AG04449 (cell line): ENCODE data around the gene DCLK2.

Experiments used
- CTCF ChIA-PET: fragments of 350-600 bp; formaldehyde crosslinking; extraction: SDS; loops from one replicate; lab custom pipeline; 2021; ENCODE audit warnings: antibody characterized with exemption; lab: Yijun Ruan, JAX
- POLR2A ChIA-PET: fragments of 400-600, 350-600 bp; formaldehyde crosslinking; extraction: SDS; loops from one replicate; lab custom pipeline; 2020; ENCODE audit warnings: antibody characterized with exemption, inconsistent platforms; lab: Yijun Ruan, JAX
- DNase-seq: peaks from one replicate; pipeline ENCODE4 v3.0.0-alpha.2; 2010; ENCODE audit warnings: low read depth, low spot score
- H3K4me3 ChIP-seq: 2 replicates; pipeline ENCODE4 v1.5.1; 2011; ENCODE audit warnings: low read depth, mild to moderate bottlenecking, control low read depth, low read length
- TF ChIP-seq, protein P1 (sequence below): IDR thresholded peaks from one replicate; pipeline ENCODE4 v1.5.1; 2011; ENCODE audit warnings: mild to moderate bottlenecking, moderate library complexity, low read length, control low read depth, inconsistent platforms; ENCODE audit not compliant: insufficient read depth; ENCODE audit errors: missing control alignments

The DCLK2 gene

DNA sequence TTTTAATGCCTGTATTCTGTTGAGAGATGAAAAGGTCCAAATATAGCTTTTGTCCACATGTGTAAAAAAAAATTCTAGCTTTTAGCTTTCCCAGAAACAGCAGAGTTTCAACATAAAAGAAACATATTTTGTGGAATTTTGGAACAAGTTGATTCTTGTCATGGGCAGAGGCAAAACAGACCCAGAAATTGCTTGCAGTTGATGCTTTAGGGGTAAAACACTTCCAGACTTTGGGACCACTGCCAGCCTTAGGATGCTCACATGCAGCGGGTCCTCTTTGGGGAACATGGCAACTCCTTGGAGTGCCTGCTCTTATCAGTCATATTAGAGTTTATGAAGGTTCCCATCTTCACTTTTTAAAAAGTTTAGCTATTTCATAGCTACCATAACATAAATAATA is 30.4 kb downstream of the DCLK2 start:
- POLR2A ChIA-PET, result interaction anchor here (0.8 kb wide), 1 partner anchor 42 kb away, joined by 3 read pairs; no protein-coding TSS in a partner anchor
- no peak overlapping the region for H3K4me3 ChIP-seq
- no peak for DNase-seq
- CTCF ChIA-PET, result no interaction called here
- TF ChIP-seq, protein P1, sequence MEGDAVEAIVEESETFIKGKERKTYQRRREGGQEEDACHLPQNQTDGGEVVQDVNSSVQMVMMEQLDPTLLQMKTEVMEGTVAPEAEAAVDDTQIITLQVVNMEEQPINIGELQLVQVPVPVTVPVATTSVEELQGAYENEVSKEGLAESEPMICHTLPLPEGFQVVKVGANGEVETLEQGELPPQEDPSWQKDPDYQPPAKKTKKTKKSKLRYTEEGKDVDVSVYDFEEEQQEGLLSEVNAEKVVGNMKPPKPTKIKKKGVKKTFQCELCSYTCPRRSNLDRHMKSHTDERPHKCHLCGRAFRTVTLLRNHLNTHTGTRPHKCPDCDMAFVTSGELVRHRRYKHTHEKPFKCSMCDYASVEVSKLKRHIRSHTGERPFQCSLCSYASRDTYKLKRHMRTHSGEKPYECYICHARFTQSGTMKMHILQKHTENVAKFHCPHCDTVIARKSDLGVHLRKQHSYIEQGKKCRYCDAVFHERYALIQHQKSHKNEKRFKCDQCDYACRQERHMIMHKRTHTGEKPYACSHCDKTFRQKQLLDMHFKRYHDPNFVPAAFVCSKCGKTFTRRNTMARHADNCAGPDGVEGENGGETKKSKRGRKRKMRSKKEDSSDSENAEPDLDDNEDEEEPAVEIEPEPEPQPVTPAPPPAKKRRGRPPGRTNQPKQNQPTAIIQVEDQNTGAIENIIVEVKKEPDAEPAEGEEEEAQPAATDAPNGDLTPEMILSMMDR, result no peak

DNA sequence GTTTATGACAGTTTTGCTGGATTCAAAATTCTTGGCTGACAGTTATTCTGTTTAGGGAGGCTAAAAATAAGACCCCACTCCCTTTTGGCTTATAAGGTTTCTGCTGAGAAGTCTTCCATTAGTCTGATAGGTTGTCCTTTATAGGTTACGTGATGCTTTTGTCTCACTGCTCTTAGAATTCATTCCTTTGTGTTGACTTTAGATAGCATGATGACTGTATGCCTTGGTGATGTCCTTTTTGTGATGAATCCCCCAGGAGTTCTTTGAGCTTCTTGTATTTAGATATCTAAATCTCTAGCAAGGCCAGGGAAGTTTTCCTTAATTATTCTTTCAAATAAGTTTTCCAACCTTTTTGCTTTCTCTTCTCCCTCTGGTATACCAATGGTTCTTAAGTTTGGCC is 36.4 kb downstream of the DCLK2 start:
- ChIA-PET CTCF (interaction anchor here (1.4 kb wide), 1 partner anchor 127 kb away, joined by 5 read pairs; no protein-coding TSS in a partner anchor), POLR2A (no interaction called here)
- TF ChIP-seq, protein P1, result no peak
- no peak overlapping the region for H3K4me3 ChIP-seq
- DNase-seq, result no peak

DNA sequence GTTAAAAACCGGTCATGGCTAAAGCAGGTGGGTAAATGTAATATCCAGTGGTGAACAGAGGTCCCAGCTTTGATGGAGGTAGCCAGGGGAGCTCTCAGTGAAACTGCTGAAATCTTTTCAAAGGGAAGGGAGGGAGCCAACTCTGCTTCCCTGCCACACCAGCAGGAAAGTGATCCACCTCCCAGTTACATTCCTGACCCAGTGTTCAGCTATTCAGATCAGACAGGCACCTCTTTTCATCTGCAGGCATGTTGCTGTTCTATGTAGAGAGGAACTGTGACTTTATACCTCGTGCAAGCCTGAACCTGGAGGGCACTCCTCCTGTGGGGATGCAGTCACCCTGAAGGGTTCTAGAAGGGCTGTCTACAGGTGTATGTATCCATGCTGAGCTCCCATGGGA is 37.6 kb downstream of the DCLK2 start:
- H3K4me3 ChIP-seq, result no peak overlapping the region
- ChIA-PET CTCF (no interaction called here), POLR2A (no interaction called here)
- DNase-seq, result no peak
- TF ChIP-seq, protein P1, result no peak

DNA sequence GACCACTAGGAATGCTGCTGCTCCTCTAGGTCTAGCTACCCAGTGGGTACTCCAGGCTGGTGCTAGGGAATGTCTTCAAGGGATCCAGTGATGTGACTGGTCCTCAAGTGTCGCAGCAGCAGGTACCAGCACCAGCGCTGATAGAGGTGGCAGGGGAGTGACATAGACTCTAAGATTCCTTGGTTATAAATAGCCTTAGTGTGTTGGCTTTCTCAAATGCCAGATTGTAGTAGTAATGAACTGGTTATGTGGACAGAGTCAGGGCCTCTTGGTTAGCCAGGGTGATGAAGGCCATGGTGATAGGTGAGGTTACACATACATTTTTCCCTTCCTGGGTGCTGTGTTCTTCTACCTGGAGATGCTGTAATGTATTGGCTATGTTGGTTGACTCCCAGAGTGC is 38.3 kb downstream of the DCLK2 start:
- CTCF ChIA-PET, result no interaction called here
- TF ChIP-seq, protein P1, result no peak
- DNase-seq, result no peak
- no peak overlapping the region for H3K4me3 ChIP-seq
- POLR2A ChIA-PET, result no interaction called here

DNA sequence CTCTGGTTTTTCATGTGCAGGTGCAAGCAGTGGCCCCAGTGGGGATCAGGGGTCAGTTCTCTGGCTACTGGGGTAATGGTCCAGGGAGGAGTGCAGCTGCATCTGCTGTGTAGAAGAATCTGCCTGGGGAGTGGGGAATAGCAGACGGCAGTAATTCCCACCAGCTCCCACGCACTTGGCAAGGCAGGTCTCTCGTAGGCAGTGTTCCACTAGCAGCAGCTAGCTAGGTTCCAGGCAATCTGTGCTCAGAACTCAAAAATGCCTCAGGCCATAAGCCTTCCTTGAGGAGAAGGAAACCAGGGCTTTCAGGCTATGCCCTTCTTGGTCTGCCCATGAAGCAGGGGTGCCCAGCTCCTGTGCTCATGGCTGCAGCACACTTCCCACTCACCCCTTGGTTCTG is 38.8 kb downstream of the DCLK2 start:
- no peak overlapping the region for H3K4me3 ChIP-seq
- TF ChIP-seq, protein P1, result no peak
- ChIA-PET POLR2A (no interaction called here), CTCF (no interaction called here)
- no peak for DNase-seq

DNA sequence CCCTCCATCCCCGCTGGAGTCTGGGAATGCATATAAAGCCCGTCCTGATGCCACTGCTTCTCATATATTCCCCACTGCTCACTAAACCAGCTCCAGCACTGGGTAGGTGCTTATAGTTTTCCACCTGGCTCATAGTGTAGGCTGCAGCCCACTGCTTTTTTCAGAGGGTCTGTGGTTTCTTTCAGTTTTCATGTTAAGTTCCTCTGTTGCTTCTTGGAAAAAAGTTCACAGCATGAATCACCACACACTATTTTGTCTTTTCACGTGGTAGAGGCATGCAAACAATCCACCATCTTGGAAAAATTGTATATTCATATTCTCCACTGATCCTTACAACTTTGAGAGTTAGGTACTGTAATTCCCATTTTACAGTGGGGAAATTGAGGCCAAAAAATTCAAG is 39.4 kb downstream of the DCLK2 start:
- POLR2A ChIA-PET, result no interaction called here
- H3K4me3 ChIP-seq, result no peak overlapping the region
- CTCF ChIA-PET, result interaction anchor here (1.2 kb wide), 1 partner anchor 9 kb away, joined by 3 read pairs; no protein-coding TSS in a partner anchor
- TF ChIP-seq, protein P1, result no peak
- no peak for DNase-seq
